NCI-H2107 treated with DMSO at 0.1 percent for 48 hours (cell line): Measurements from ENCODE around the gene KBTBD8.

Experiments
- DNase-seq: peaks from one replicate; lab custom pipeline; 2025; ENCODE audit not compliant: unreplicated experiment; lab: John Stamatoyannopoulos, UW

KBTBD8 gene

GRCh38 chr3:66997560-66998112 is 471 bp upstream of the KBTBD8 start:
- no peak for DNase-seq

- no peak for DNase-seq
Measured at GRCh38 chr3:66998904-66999235, 763 bp downstream of the KBTBD8 start.

GRCh38 chr3:67000009-67000408 is 1.9 kb downstream of the KBTBD8 start:
- no peak for DNase-seq

- DNase-seq = no peak
Measured at GRCh38 chr3:67001086-67001861, 3.2 kb downstream of the KBTBD8 start.

GRCh38 chr3:67005974-67006373 is 7.9 kb downstream of the KBTBD8 start:
- DNase-seq = no peak

GRCh38 chr3:67006460-67006859 is 8.4 kb downstream of the KBTBD8 start:
- no peak for DNase-seq

GRCh38 chr3:67008388-67008787 is 10.3 kb downstream of the KBTBD8 start:
- DNase-seq = no peak

GRCh38 chr3:67009716-67010115 is 11.6 kb downstream of the KBTBD8 start:
- DNase-seq = no peak

GRCh38 chr3:67011414-67012131 is 13.5 kb downstream of the KBTBD8 start:
- no peak for DNase-seq

GRCh38 chr3:67012564-67012963 is 14.5 kb downstream of the KBTBD8 start:
- DNase-seq = no peak

- DNase-seq = no peak
Measured at GRCh38 chr3:67015702-67016484, 17.8 kb downstream of the KBTBD8 start.

- no peak for DNase-seq
Measured at GRCh38 chr3:67016522-67017080, 18.5 kb downstream of the KBTBD8 start.

- no peak for DNase-seq
Measured at GRCh38 chr3:67017211-67017610, 19.1 kb downstream of the KBTBD8 start.

- DNase-seq = no peak
Measured at GRCh38 chr3:67018105-67018788, 20.1 kb downstream of the KBTBD8 start.

- no peak for DNase-seq
Measured at GRCh38 chr3:67018789-67019526, 20.9 kb downstream of the KBTBD8 start.

GRCh38 chr3:67028001-67028784 is 30.1 kb downstream of the KBTBD8 start:
- no peak for DNase-seq

GRCh38 chr3:67030785-67031740 is 33.0 kb downstream of the KBTBD8 start:
- no peak for DNase-seq

- DNase-seq = no peak
Measured at GRCh38 chr3:67031986-67032385, 33.9 kb downstream of the KBTBD8 start.
